ENCODE data around the gene SREK1IP1.
"Not testable (repeated sequence)": the region's sequence is repeated elsewhere in the genome, so short reads cannot be mapped to it uniquely, and the experiment has no call there.

Gene SREK1IP1

GRCh38 chr5:64707191-64707590 lies 61.3 kb downstream of the SREK1IP1 start:
- Histone ChIP-seq H3K9me3 (ENCODE audit: severe bottlenecking) (no peaks in the 10 kb centered on the region), H3K27ac (no peak overlapping the region), H3K36me3 (no peaks in the 10 kb centered on the region), H3K27me3 (ENCODE audit: insufficient read depth, low read depth, severe bottlenecking) (no peaks in the 10 kb centered on the region), H3K4me3 (ENCODE audit: low read depth, low read length) (no peak overlapping the region)
- TF ChIP-seq CTCF (IDR thresholded peaks at IDR 0.05; ENCODE audit: low read depth, low read length): no peak
- no peak for DNase-seq

DNA sequence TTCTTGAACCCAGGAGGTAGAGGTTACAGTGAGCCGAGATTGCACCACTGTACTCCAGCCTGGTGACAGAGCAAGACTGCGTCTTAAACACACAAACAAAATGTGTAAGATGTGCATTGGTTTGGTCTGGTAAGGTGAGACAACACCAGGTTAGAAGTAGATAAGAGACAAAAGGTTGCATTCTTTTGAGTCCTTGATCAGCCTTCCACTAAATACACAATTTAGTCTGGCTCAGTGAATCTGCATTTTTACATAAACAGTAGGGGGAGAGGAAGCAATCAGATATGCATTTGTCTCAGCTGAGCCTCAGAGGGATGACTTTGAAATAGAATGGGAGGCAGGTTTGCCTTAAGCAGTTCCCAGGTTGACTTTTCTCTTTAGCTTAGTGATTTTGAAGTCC lies 62.4 kb downstream of the SREK1IP1 start:
- H3K4me3 ChIP-seq (ENCODE audit: low read depth, low read length); H3K27ac ChIP-seq; H3K36me3 ChIP-seq; H3K9me3 ChIP-seq (ENCODE audit: severe bottlenecking); DNase-seq; H3K27me3 ChIP-seq (ENCODE audit: insufficient read depth, low read depth, severe bottlenecking): not testable (repeated sequence)

DNA sequence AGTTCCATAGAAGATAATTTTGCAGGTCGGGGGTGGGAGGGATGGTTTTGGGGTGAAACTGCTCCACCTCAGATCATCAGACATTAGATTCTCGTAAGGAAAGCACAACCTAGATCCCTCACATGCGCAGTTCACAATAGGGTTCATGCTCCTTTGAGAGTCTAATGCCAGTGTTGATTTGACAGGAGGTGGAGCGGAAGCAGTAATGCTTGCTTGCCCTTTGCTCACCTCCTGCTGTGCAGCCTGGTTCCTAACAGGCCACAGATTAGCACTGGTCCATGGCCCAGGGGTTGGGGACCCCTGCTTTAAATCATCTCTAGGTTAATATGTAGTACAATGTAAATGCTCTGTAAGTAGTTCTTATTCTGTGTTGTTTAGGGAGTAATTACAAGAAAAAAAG lies 67.7 kb downstream of the SREK1IP1 start:
- DNase-seq: no peak
- Histone ChIP-seq H3K9me3 (ENCODE audit: severe bottlenecking) (no peaks in the 10 kb centered on the region), H3K27me3 (ENCODE audit: insufficient read depth, low read depth, severe bottlenecking) (no peaks in the 10 kb centered on the region), H3K4me3 (ENCODE audit: low read depth, low read length) (no peak overlapping the region), H3K27ac (no peak overlapping the region), H3K36me3 (no peaks in the 10 kb centered on the region)
- no peak for TF ChIP-seq CTCF (IDR thresholded peaks at IDR 0.05; ENCODE audit: low read depth, low read length)

GRCh38 chr5:64696414-64696813 lies 72.1 kb downstream of the SREK1IP1 start:
- H3K27ac ChIP-seq; H3K36me3 ChIP-seq; H3K27me3 ChIP-seq (ENCODE audit: insufficient read depth, low read depth, severe bottlenecking); DNase-seq; H3K9me3 ChIP-seq (ENCODE audit: severe bottlenecking); H3K4me3 ChIP-seq (ENCODE audit: low read depth, low read length): not testable (repeated sequence)

DNA sequence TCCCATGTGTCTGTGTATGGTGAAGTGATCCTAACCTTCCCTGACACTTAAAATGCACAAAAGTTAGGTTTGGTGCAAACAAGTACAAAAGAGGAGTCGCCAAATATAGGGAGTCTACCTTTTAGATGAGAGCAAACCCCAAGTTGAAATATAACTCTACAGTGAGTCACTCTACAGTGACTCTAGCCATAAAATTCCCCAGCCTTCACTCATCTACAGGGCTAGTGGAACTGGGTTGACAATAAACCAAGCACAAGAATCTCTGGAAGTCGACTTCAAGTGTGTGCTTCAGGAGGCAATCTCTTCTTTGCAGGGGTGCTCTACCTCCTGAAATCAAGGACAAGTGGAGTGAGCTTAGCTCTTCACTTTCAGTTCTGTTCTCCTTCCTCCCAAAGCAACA lies 74.9 kb downstream of the SREK1IP1 start:
- no peak for DNase-seq
- Histone ChIP-seq H3K27ac (no peak overlapping the region), H3K27me3 (ENCODE audit: insufficient read depth, low read depth, severe bottlenecking) (no peaks in the 10 kb centered on the region), H3K4me3 (ENCODE audit: low read depth, low read length) (no peak overlapping the region), H3K9me3 (ENCODE audit: severe bottlenecking) (no peaks in the 10 kb centered on the region), H3K36me3 (no peaks in the 10 kb centered on the region)
- no peak for TF ChIP-seq CTCF (IDR thresholded peaks at IDR 0.05; ENCODE audit: low read depth, low read length)

DNA sequence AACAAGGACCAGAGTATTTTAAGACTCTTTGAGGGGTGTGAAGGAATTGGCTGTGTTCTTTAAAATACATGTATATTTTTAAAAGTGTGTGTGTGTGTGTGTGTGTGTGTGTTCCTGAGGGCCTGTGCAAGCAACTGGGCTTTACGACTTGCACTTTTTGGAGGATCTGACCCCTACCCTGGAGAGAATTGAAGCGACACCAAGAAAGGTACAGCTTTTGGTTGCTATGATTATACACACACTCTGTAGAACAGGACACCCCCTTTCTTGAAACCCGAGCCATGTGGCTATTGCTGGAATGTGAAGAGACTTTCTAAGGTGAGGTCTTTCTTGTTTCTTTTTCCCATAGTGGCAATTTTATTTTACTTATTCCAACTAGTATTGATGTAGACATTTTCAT lies 77.2 kb downstream of the SREK1IP1 start:
- H3K27ac ChIP-seq: no peak overlapping the region
- TF ChIP-seq CTCF (IDR thresholded peaks at IDR 0.05; ENCODE audit: low read depth, low read length): no peak
- H3K27me3 ChIP-seq (ENCODE audit: insufficient read depth, low read depth, severe bottlenecking): no peaks in the 10 kb centered on the region
- H3K9me3 ChIP-seq (ENCODE audit: severe bottlenecking): no peaks in the 10 kb centered on the region
- DNase-seq: no peak
- H3K4me3 ChIP-seq (ENCODE audit: low read depth, low read length): peak overlapping the region; percentile 55
- no peaks in the 10 kb centered on the region for H3K36me3 ChIP-seq

- no peak for TF ChIP-seq CTCF (IDR thresholded peaks at IDR 0.05; ENCODE audit: low read depth, low read length)
- peak within 1 kb of the TSS; percentile 55 for H3K4me3 ChIP-seq (ENCODE audit: low read depth, low read length)
- H3K36me3 ChIP-seq: no peaks in the 10 kb centered on the region
- DNase-seq: peak; percentile 68
- H3K27ac ChIP-seq: no peak within 1 kb of the TSS
- H3K9me3 ChIP-seq (ENCODE audit: severe bottlenecking): no peaks in the 10 kb centered on the region
- H3K27me3 ChIP-seq (ENCODE audit: insufficient read depth, low read depth, severe bottlenecking): no peaks in the 10 kb centered on the region
Observed at GRCh38 chr5:64690417-64691151, 77.9 kb downstream of the SREK1IP1 start, which contains the start of gene SHISAL2B. SHISAL2B (plus strand) TSS chr5:64690503; CDS start chr5:64690624, 121 bp downstream.

Data from WERI-Rb-1 (cell line).